Smooth muscle cell of the brain vasculature (primary cell): Measurements from ENCODE around the gene ARID1B.

Experiments used
- DNase-seq: peaks from one replicate; pipeline ENCODE4 v3.0.0-alpha.2; 2012; ENCODE audit warnings: low read depth, low spot score

ARID1B gene

GRCh38 chr6:157094038-157094437 lies 316.9 kb downstream of the ARID1B start:
- DNase-seq, result no peak

GRCh38 chr6:157095084-157095483 lies 317.9 kb downstream of the ARID1B start:
- DNase-seq, result no peak

- DNase-seq, result no peak
Measured at GRCh38 chr6:157095569-157095968, 318.4 kb downstream of the ARID1B start.

GRCh38 chr6:157096105-157096504 lies 318.9 kb downstream of the ARID1B start:
- DNase-seq, result no peak

GRCh38 chr6:157096522-157096921 lies 319.3 kb downstream of the ARID1B start:
- DNase-seq, result no peak

- no peak for DNase-seq
Measured at GRCh38 chr6:157097255-157097955, 320.2 kb downstream of the ARID1B start.

GRCh38 chr6:157098999-157099398 lies 321.8 kb downstream of the ARID1B start:
- DNase-seq, result no peak

GRCh38 chr6:157099912-157100593 lies 322.9 kb downstream of the ARID1B start:
- DNase-seq, result no peak

- no peak for DNase-seq
Measured at GRCh38 chr6:157101166-157101565, 324.0 kb downstream of the ARID1B start.

GRCh38 chr6:157104803-157105202 lies 327.6 kb downstream of the ARID1B start:
- no peak for DNase-seq

- DNase-seq, result no peak
Measured at GRCh38 chr6:157106487-157106886, 329.3 kb downstream of the ARID1B start.

GRCh38 chr6:157107571-157107914 lies 330.4 kb downstream of the ARID1B start:
- no peak for DNase-seq

- peak; percentile 54 for DNase-seq
Measured at GRCh38 chr6:157107915-157108651, 330.9 kb downstream of the ARID1B start.

GRCh38 chr6:157108923-157109322 lies 331.7 kb downstream of the ARID1B start:
- no peak for DNase-seq

GRCh38 chr6:157110607-157111006 lies 333.4 kb downstream of the ARID1B start:
- DNase-seq, result no peak

GRCh38 chr6:157113389-157113788 lies 336.2 kb downstream of the ARID1B start:
- DNase-seq, result no peak

- no peak for DNase-seq
Measured at GRCh38 chr6:157116426-157116825, 339.2 kb downstream of the ARID1B start.

GRCh38 chr6:157117431-157118095 lies 340.4 kb downstream of the ARID1B start:
- DNase-seq, result no peak

GRCh38 chr6:157119502-157120027 lies 342.4 kb downstream of the ARID1B start:
- DNase-seq, result no peak

- no peak for DNase-seq
Measured at GRCh38 chr6:157120534-157121232, 343.5 kb downstream of the ARID1B start.

GRCh38 chr6:157121897-157122296 lies 344.7 kb downstream of the ARID1B start:
- DNase-seq, result no peak
